Measurements from ENCODE around the gene OTUB1. TPM values are rescaled to one million over a fixed set of nuclear protein-coding genes. Genes with fewer than 3 reads are reported as not detected.
A peak's percentile ranks its signal among the peaks of the same experiment; 100 is the strongest.

Gene OTUB1
- total and polyA plus RNA-seq, 2 of the 4 experiments (the other 2 are of a cell fraction), result 69.0 to 168 TPM

DNA sequence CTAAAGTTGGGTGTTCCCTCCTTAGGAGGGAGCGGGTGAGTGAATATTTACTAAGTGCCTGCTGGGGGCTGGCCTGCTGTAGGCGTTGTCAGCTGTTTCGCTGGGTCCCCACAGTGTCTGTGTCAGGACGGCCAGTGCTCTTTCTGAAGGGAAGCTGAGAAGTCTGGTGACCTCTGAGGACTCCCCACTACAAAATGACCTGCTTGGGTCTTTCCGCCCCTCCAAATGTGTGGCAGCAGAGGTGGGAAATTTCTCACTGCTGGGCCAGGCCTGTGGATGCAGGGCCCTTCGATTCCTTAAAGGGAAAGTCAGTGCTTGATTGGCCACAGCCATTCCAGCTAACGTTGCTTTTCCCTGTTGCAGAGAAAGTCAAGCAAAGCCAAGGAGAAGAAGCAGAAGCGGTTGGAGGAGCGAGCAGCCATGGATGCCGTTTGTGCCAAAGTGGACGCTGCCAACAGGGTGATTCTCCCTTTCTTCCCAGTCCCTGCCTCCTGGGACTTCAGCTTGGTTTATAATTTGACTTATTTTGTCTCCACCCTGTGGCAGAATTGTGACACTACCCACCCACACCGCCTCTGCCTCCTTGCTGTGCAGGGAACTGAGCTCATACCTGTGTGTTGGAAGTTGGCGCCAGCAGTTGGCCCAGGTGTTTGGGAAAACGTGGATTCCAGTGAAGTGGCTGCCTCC lies 40.6 kb upstream of the OTUB1 start:
- Histone ChIP-seq H3K27me3 (ENCODE audit: control insufficient read depth, insufficient read depth, low read length) (no peaks in the 10 kb centered on the region), H2BK15ac (ENCODE audit: low read depth, low read length) (no peak overlapping the region), H2AK9ac (replicated peaks; ENCODE audit: low read depth, low read length, poor library complexity) (peak overlapping the region; percentile 45), H3K4me2 (ENCODE audit: low read depth, low read length) (no peak overlapping the region), H3K4ac (ENCODE audit: low read depth, low read length) (peak overlapping the region; percentile 28), H3K56ac (ENCODE audit: extremely low read depth, insufficient read depth, low read length) (no peak overlapping the region), H3K9ac (ENCODE audit: low read depth, low read length) (no peak overlapping the region), H3K23ac (ENCODE audit: low read depth, low read length) (no peak overlapping the region; the same call in 1 of the 2 replicates), H3K14ac (replicated peaks; ENCODE audit: low read depth, low read length) (peak overlapping the region; percentile 22; the same call in 1 of the 2 replicates), H3K4me3 (ENCODE audit: insufficient read depth, low read depth, low read length) (no peak overlapping the region), H3K18ac (ENCODE audit: low read depth, low read length) (no peak overlapping the region), H3K9me1 (ENCODE audit: insufficient read depth, low read length) (no peaks in the 10 kb centered on the region; the same call in 1 of the 2 replicates), H2AK5ac (ENCODE audit: low read depth, low read length) (no peak overlapping the region), H3K36me3 (ENCODE audit: control insufficient read depth, insufficient read depth, low read length) (peaks cover 14% of the 10 kb centered on the region), H4K20me1 (ENCODE audit: insufficient read depth, low read length) (peaks cover 3% of the 10 kb centered on the region), H2BK20ac (ENCODE audit: low read depth, low read length) (no peak overlapping the region), H3K79me1 (ENCODE audit: low read depth in 1 of 2, low read length in 2 of 2) (peaks cover 20 to 46% of the 10 kb centered on the region in 2 experiments), H3K4me1 (ENCODE audit: control insufficient read depth, insufficient read depth, low read length) (peaks cover 6% of the 10 kb centered on the region; the same call in 1 of the 2 replicates), H2BK120ac (ENCODE audit: low read depth, low read length) (no peak overlapping the region), H3K27ac (ENCODE audit: insufficient read depth, low read length) (no peak overlapping the region), H2BK5ac (ENCODE audit: low read depth, low read length, poor library complexity, severe bottlenecking) (no peak overlapping the region), H4K91ac (ENCODE audit: insufficient read depth, low read depth, low read length) (no peak overlapping the region), H2AFZ (replicated peaks; ENCODE audit: low read length, poor library complexity) (peak overlapping the region; percentile 81), H4K8ac (ENCODE audit: low read depth in 2 of 2, low read length in 2 of 2) (peak overlapping the region in 1 of 2 experiments; percentile 73; a peak in 2 of 4 replicates), H3K9me3 (ENCODE audit: control insufficient read depth, insufficient read depth, low read length) (no peaks in the 10 kb centered on the region), H4K5ac (ENCODE audit: low read depth, low read length) (no peak overlapping the region)
- 26% methylated on average over 3 of the region's 14 CpGs; no CpG with 5 or more reads in 1 of the 2 experiments for WGBS, 2 experiments (ENCODE audit: extremely low coverage in 2 of 2, insufficient read length in 1 of 2)
- no TSS peak for BruUV-seq (replicated peaks)
- DNase-seq, result peak; percentile 68
- ATAC-seq (ENCODE audit: low read depth), result peak; percentile 97
- POLR2A ChIA-PET (ENCODE audit: unreplicated experiment), result no interaction called here
- in situ Hi-C loops (cut with MboI; ENCODE audit: low sequenced_read_pairs), result loop anchor here (5.0 to 25.0 kb wide), 3 partner anchors 108 to 458 kb away; partner anchors contain the start of genes MARK2, PLAAT5 and ZFTA
- CTCF ChIA-PET, result interaction anchor here (0.5 to 1.8 kb wide), 12 partner anchors 14 to 185 kb away, joined by 3 to 21 read pairs (median 4); partner anchors contain the start of genes MARK2 and ZFTA
- intact Hi-C loops (cut with micrococcal nuclease), result loop anchor here (1.0 to 2.0 kb wide), 2 partner anchors 108 to 177 kb away; partner anchors contain the start of gene ZFTA
- TF ChIP-seq MAZ (IDR thresholded peaks at IDR 0.05; ENCODE audit: borderline replicate concordance, low read depth, low read length), result no peak
- peak; percentile 79 for TF ChIP-seq SMC3 (IDR thresholded peaks at IDR 0.05; ENCODE audit: low read depth, low read length)
- TF ChIP-seq, protein P1, sequence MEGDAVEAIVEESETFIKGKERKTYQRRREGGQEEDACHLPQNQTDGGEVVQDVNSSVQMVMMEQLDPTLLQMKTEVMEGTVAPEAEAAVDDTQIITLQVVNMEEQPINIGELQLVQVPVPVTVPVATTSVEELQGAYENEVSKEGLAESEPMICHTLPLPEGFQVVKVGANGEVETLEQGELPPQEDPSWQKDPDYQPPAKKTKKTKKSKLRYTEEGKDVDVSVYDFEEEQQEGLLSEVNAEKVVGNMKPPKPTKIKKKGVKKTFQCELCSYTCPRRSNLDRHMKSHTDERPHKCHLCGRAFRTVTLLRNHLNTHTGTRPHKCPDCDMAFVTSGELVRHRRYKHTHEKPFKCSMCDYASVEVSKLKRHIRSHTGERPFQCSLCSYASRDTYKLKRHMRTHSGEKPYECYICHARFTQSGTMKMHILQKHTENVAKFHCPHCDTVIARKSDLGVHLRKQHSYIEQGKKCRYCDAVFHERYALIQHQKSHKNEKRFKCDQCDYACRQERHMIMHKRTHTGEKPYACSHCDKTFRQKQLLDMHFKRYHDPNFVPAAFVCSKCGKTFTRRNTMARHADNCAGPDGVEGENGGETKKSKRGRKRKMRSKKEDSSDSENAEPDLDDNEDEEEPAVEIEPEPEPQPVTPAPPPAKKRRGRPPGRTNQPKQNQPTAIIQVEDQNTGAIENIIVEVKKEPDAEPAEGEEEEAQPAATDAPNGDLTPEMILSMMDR (conservative IDR thresholded peaks at IDR 0.05; ENCODE audit: low read depth, low read length), result peak; percentile 77
- peak; percentile 76 for TF ChIP-seq RAD21 (IDR thresholded peaks at IDR 0.05; ENCODE audit: low read length)
- dilution Hi-C loops (cut with HindIII; ENCODE audit: low sequenced_read_pairs, unreplicated experiment), result no loop called here
